ENCODE data around the gene CDT1. TPM values are rescaled to one million over a fixed set of nuclear protein-coding genes. Genes with fewer than 3 reads are reported as not detected.

CDT1 gene
- total RNA-seq, 4 donors from 2014 or later: 0.92 to 2.0 TPM; not detected in 2

DNA sequence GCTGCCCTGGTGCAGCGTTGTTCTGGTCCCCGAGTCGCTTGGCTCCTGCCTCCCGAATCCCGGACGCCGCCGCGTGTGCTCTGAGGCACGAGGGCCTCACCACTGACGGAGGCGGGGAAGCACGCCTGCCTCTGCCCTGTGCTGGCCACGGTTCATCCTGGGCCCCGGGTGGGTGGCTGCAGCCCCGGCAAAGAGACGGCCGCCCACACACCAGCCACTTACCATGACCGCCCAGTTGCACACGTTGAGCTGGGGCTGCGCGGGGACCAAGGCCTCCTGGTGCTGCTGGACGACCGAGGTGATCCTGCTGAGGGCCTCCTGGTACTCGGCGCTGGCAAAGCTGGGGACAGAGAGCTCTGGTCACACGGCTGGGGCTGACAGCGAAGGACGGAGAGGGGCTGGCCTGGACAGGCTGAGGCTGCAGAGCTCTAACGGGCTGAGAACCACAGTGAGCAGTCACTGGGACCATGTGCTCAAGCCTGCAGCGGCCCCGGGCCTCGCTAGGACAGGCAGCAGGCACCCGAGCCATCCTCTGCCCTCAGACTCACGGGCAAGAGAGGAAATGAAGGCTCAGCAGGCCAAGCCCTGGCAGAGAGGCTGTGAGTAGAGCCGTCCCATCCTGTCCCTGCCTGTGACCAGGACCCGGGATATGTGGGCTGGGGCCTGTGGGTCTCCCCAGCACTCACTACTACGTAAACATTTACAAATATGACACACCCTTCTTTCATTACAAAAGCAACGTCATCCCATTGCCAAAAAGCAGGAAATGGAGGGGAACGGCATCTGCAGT is 14.4 kb downstream of the CDT1 start:
- 63% methylated on average over 2 of the region's 40 CpGs; no CpG with 5 or more reads in 1 of the 2 donors for WGBS, 2 donors (ENCODE audit: low coverage in 1 of 2)
- H3K4me3 ChIP-seq: no peak overlapping the region
- H3K4me1 ChIP-seq: peaks cover 0 to 7% (median 3%) of the 10 kb centered on the region in 3 donors
- H3K27ac ChIP-seq: no peak overlapping the region
- no peaks in the 10 kb centered on the region for H3K27me3 ChIP-seq
- TF ChIP-seq EP300 (IDR thresholded peaks at IDR 0.05) (no peak), POLR2A (IDR thresholded peaks at IDR 0.05) (no peak)
- peaks cover 0 to 28% of the 10 kb centered on the region in 2 donors for H3K36me3 ChIP-seq
- H3K9me3 ChIP-seq: no peaks in the 10 kb centered on the region
- no peak for ATAC-seq

- H3K4me3 ChIP-seq: no peak overlapping the region
Measured at GRCh38 chr16:88818575-88818874, 14.9 kb downstream of the CDT1 start.

DNA sequence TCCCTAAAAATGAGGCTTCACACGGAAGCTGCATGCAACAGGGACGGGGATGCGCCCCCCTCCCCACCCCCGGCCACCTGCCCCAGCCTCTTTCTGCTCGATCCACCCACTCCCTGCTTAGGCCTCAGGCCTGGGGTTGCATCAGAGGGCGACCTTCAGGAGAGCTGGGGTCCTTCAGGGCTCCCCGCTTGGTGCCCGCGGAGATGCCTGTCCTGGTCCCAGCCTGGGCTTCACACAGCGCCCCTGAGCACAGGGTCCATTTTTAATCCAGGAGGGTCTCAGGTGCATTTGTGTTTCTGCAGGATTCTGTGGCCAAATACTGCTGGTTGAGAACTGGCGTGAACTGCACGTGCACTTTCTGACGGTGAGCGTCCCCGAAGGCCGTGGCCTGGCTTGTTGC is 15.5 kb downstream of the CDT1 start:
- H3K27me3 ChIP-seq: no peaks in the 10 kb centered on the region
- no peak overlapping the region for H3K27ac ChIP-seq
- no peak for ATAC-seq
- TF ChIP-seq POLR2AphosphoS5 (IDR thresholded peaks at IDR 0.05) (no peak), EP300 (IDR thresholded peaks at IDR 0.05) (no peak), POLR2A (IDR thresholded peaks at IDR 0.05) (no peak), CTCF (IDR thresholded peaks at IDR 0.05) (no peak)
- H3K4me3 ChIP-seq: no peak overlapping the region
- WGBS, 2 donors (ENCODE audit: low coverage in 1 of 2): 76 to 85% methylated on average over 4 to 6 of the region's 16 CpGs
- no peaks in the 10 kb centered on the region for H3K9me3 ChIP-seq
- no peaks in the 10 kb centered on the region for H3K4me1 ChIP-seq
- H3K36me3 ChIP-seq: peaks cover 0 to 36% of the 10 kb centered on the region in 2 donors

More at GRCh38 chr16:88818575-88818874, 14.9 kb downstream of the CDT1 start:
- peaks cover 0 to 2% (median 0%) of the 10 kb centered on the region in 3 donors for H3K4me1 ChIP-seq
- no peak overlapping the region for H3K27ac ChIP-seq
- 77% methylated on average over 18 of the region's 18 CpGs; no CpG with 5 or more reads in 1 of the 2 donors for WGBS, 2 donors (ENCODE audit: low coverage in 1 of 2)
- no peaks in the 10 kb centered on the region for H3K27me3 ChIP-seq
- no peak for ATAC-seq
- peaks cover 0 to 31% of the 10 kb centered on the region in 2 donors for H3K36me3 ChIP-seq
- H3K9me3 ChIP-seq: no peaks in the 10 kb centered on the region
- TF ChIP-seq POLR2AphosphoS5 (IDR thresholded peaks at IDR 0.05): no peak
- no peak for TF ChIP-seq CTCF (IDR thresholded peaks at IDR 0.05)
- TF ChIP-seq EP300 (IDR thresholded peaks at IDR 0.05): no peak
- no peak for TF ChIP-seq POLR2A (IDR thresholded peaks at IDR 0.05)

DNA sequence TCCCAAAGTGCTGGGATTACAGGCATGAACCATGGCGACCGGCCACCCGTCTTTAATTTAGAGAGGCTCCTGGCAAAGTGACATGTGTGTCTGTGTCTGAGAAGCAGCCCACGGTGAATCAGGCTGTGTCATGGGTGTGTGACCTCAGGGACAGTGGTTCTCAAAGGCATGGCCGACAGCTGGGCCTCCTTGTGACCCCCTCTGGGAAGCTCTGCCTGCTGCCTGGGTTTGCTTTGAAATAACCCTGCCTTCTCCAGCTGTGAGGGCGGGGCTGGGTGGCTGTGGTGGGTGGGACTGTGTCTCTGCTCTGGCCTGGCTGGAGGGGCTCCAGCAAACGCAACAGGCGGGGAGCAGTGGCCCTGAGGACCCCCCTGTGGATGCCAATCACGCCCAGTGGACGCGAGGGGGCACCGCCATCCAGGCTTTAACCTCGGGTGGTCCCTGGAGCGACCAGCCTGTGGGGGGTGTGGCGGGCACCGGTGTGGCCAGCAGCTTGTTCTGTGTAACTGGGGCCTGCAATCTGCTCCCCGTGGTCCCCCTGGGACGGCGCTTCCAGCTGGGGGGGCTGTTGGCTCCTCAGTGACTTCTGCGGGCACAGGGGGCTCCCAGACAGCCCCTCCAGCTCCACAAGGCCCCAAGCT is 16.9 kb downstream of the CDT1 start:
- no peak for ATAC-seq
- H3K4me1 ChIP-seq: no peaks in the 10 kb centered on the region
- peaks cover 0 to 50% of the 10 kb centered on the region in 2 donors for H3K36me3 ChIP-seq
- H3K27me3 ChIP-seq: no peaks in the 10 kb centered on the region
- TF ChIP-seq POLR2A (IDR thresholded peaks at IDR 0.05) (no peak), EP300 (IDR thresholded peaks at IDR 0.05) (no peak), CTCF (IDR thresholded peaks at IDR 0.05) (no peak), POLR2AphosphoS5 (IDR thresholded peaks at IDR 0.05) (no peak)
- H3K9me3 ChIP-seq: no peaks in the 10 kb centered on the region
- H3K27ac ChIP-seq: no peak overlapping the region
- 58% methylated on average over 3 of the region's 20 CpGs; no CpG with 5 or more reads in 1 of the 2 donors for WGBS, 2 donors (ENCODE audit: low coverage in 1 of 2)
- H3K4me3 ChIP-seq: no peak overlapping the region

DNA sequence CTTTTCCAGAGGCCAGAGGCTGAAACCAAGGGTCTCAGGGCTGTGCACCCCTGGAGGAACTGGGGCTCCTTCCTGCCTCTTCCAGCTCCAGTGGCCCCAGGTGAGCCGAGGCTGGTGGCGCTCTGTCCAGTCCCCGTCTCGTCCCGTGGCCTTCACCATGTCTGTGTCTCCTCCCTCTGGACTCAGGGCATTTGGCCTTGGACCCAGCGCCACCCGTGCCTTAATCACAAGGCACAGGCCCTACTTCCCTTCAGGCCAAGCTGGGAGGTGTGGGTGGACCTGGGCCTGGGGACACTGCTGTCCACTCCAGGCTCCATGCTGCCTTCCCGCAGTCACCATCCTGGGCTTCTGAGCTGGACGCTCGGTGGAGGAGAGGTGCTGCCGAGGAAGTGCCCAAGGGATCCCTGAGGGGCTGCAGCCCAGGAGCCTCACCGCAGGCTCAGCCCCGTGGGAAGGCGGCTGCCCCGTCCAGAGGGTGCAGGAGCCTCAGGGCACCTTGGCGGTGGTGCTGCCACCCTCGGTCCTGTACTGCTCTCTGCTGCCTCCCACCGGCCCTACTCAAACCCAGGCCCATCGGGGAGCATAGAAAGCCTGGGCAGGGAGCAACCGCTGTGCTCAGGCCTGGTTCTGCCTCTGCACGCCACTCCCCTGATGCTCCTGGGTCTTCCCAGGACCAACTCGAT is 17.7 kb downstream of the CDT1 start:
- WGBS, 2 donors (ENCODE audit: low coverage in 1 of 2): 81% methylated on average over 4 of the region's 22 CpGs; no CpG with 5 or more reads in 1 of the 2 donors
- Histone ChIP-seq H3K4me3 (no peak overlapping the region), H3K36me3 (peaks cover 0 to 58% of the 10 kb centered on the region in 2 donors), H3K27me3 (no peaks in the 10 kb centered on the region), H3K27ac (no peak overlapping the region), H3K9me3 (no peaks in the 10 kb centered on the region), H3K4me1 (no peaks in the 10 kb centered on the region)
- no peak for ATAC-seq
- TF ChIP-seq POLR2AphosphoS5 (IDR thresholded peaks at IDR 0.05) (no peak), POLR2A (IDR thresholded peaks at IDR 0.05) (no peak), CTCF (IDR thresholded peaks at IDR 0.05) (no peak), EP300 (IDR thresholded peaks at IDR 0.05) (no peak)
